Esophagus muscularis mucosa (tissue), 4 donors: ENCODE results near the gene NXPE1. TPM values are rescaled to one million over a fixed set of nuclear protein-coding genes. Genes with fewer than 3 reads are reported as not detected.

Experiments used
- DNase-seq: peaks from one replicate; pipeline ENCODE4 v3.0.0-alpha.2; 2017; ENCODE audit errors: extremely low spot score
- H3K27ac ChIP-seq, 4 donors: fragments of 200-600 bp; sonication (generic); replicated peaks in 1 of 4; 1 replicate in 3 of 4; 2 replicates in 1 of 4; pipeline ENCODE4 v1.5.1; 2016 to 2019; ENCODE audit warnings: mild to moderate bottlenecking in 1 of 4
- H3K27me3 ChIP-seq, 4 donors: fragments of 200-600 bp; sonication (generic); one replicate each; pipeline versions ENCODE4 v1.5.1 to v1.6.0; 2016 to 2019
- H3K36me3 ChIP-seq, 4 donors: fragments of 200-600 bp; sonication (generic); one replicate each; pipeline ENCODE4 v1.5.1; 2016 to 2019
- H3K4me1 ChIP-seq, 4 donors: fragments of 200-600 bp; sonication (generic); one replicate each; pipeline ENCODE4 v1.5.1; 2016 to 2019
- H3K4me3 ChIP-seq, 4 donors: fragments of 200-600 bp; sonication (generic); 1 replicate in 2 of 4; 2 replicates in 2 of 4; pipeline ENCODE4 v1.5.1; 2016 to 2019; ENCODE audit warnings: mild to moderate bottlenecking in 4 of 4, moderate library complexity in 1 of 4
- H3K9me3 ChIP-seq, 4 donors: fragments of 200-600 bp; sonication (generic); 1 replicate in 3 of 4; 2 replicates in 1 of 4; pipeline ENCODE4 v1.5.1; 2016 to 2019
- CTCF ChIP-seq, 3 experiments: fragments of 200-600 bp in 2 of 3; fragments of 450-650 bp in 1 of 3; sonication (generic) in 2 of 3; IDR thresholded peaks; one replicate each; pipeline ENCODE4 v1.5.1; 2017 to 2019; ENCODE audit warnings: antibody characterized with exemption in 3 of 3, mild to moderate bottlenecking in 2 of 3, moderate library complexity in 1 of 3
- EP300 ChIP-seq: sonication (generic); formaldehyde crosslinking; IDR thresholded peaks from one replicate; pipeline ENCODE4 v1.6.1; 2017; ENCODE audit warnings: antibody characterized with exemption
- POLR2A ChIP-seq: fragments of 450-650 bp; IDR thresholded peaks from one replicate; pipeline ENCODE4 v1.6.1; 2017; ENCODE audit warnings: antibody characterized with exemption, moderate library complexity, mild to moderate bottlenecking, low read depth
- POLR2AphosphoS5 ChIP-seq, 2 donors: sonication (generic); formaldehyde crosslinking; IDR thresholded peaks; one replicate each; pipeline ENCODE4 v1.6.1; 2017; ENCODE audit warnings: antibody characterized with exemption in 2 of 2
- WGBS: methylation state at CpG from one replicate; pipeline ENCODE4 v1.1.5; 2018; 5-methylcytosine and 5-hydroxymethylcytosine counted together
- intact Hi-C: fragments of 100-400 bp; cut with DNase I; formaldehyde crosslinking; loops from one replicate; pipeline ENCODE4 v1.15.1; 2023
- total RNA-seq, 4 donors: library from RNA; depleted of rRNA; stranded (reverse); fragments of >200 nt; gene quantifications; one replicate each; pipeline versions ENCODE4 v1.1.0 to v1.2.1, GENCODE V29; 2016

Gene NXPE1
- total RNA-seq, 4 donors from 2014 or later = not detected

GRCh38 chr11:114563077-114563476, 3.4 kb upstream of the NXPE1 start:
- H3K4me1 ChIP-seq = no peaks in the 10 kb centered on the region
- DNase-seq = no peak
- 84% methylated on average over 2 of the region's 2 CpGs for WGBS
- TF ChIP-seq POLR2AphosphoS5 (IDR thresholded peaks at IDR 0.05) (no peak), CTCF (IDR thresholded peaks at IDR 0.05) (no peak), POLR2A (no peak), EP300 (no peak)
- H3K27ac ChIP-seq = no peak overlapping the region
- no peaks in the 10 kb centered on the region for H3K27me3 ChIP-seq
- intact Hi-C loops = no loop called here
- no peaks in the 10 kb centered on the region for H3K9me3 ChIP-seq
- no peaks in the 10 kb centered on the region for H3K36me3 ChIP-seq
- no peak overlapping the region for H3K4me3 ChIP-seq

- Histone ChIP-seq H3K4me3 (no peak overlapping the region), H3K4me1 (no peaks in the 10 kb centered on the region), H3K36me3 (no peaks in the 10 kb centered on the region), H3K9me3 (no peaks in the 10 kb centered on the region), H3K27ac (no peak overlapping the region), H3K27me3 (no peaks in the 10 kb centered on the region)
- 53% methylated on average over 3 of the region's 3 CpGs for WGBS
- intact Hi-C loops = no loop called here
- TF ChIP-seq EP300 (no peak), POLR2AphosphoS5 (IDR thresholded peaks at IDR 0.05) (no peak), POLR2A (no peak), CTCF (IDR thresholded peaks at IDR 0.05) (no peak)
- DNase-seq = no peak
Measured at GRCh38 chr11:114562166-114562916, 2.7 kb upstream of the NXPE1 start.

DNA sequence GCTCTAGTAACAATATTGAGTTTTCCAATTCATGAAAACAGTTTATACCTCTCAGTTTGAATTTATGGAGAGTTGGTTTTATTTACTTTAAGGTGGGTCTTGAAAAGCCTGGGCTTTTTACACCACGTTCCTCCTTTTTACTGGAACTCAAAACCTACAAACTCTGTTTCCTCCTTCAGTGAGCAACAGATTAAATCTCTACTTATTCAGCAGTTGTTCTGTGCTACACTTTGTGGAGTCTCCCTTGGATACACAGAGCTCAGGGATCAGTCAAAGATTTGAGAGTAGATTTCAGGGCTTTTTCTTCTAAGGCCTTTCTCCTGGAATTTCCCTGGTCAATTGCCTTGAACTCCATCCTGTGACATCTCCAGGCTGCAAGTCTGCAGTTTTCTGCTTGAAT, 3.5 kb downstream of the NXPE1 start:
- Histone ChIP-seq H3K4me3 (no peak overlapping the region), H3K9me3 (no peaks in the 10 kb centered on the region), H3K4me1 (no peaks in the 10 kb centered on the region), H3K27ac (no peak overlapping the region), H3K36me3 (no peaks in the 10 kb centered on the region), H3K27me3 (no peaks in the 10 kb centered on the region)
- TF ChIP-seq EP300 = no peak
- TF ChIP-seq POLR2AphosphoS5 (IDR thresholded peaks at IDR 0.05) = no peak
- TF ChIP-seq POLR2A = no peak
- no peak for TF ChIP-seq CTCF (IDR thresholded peaks at IDR 0.05)
- no peak for DNase-seq
- WGBS = 59% methylated on average over 1 of the region's 1 CpG
- intact Hi-C loops = no loop called here

GRCh38 chr11:114553642-114554041, 6.0 kb downstream of the NXPE1 start:
- no peaks in the 10 kb centered on the region for H3K9me3 ChIP-seq
- no peaks in the 10 kb centered on the region for H3K4me1 ChIP-seq
- no peak for TF ChIP-seq POLR2AphosphoS5 (IDR thresholded peaks at IDR 0.05)
- TF ChIP-seq CTCF (IDR thresholded peaks at IDR 0.05) = no peak
- no peak for TF ChIP-seq EP300
- no peak for TF ChIP-seq POLR2A
- H3K4me3 ChIP-seq = no peak overlapping the region
- no peak overlapping the region for H3K27ac ChIP-seq
- intact Hi-C loops = no loop called here
- H3K27me3 ChIP-seq = no peaks in the 10 kb centered on the region
- no peak for DNase-seq
- 90% methylated on average over 2 of the region's 2 CpGs for WGBS
- no peaks in the 10 kb centered on the region for H3K36me3 ChIP-seq

DNA sequence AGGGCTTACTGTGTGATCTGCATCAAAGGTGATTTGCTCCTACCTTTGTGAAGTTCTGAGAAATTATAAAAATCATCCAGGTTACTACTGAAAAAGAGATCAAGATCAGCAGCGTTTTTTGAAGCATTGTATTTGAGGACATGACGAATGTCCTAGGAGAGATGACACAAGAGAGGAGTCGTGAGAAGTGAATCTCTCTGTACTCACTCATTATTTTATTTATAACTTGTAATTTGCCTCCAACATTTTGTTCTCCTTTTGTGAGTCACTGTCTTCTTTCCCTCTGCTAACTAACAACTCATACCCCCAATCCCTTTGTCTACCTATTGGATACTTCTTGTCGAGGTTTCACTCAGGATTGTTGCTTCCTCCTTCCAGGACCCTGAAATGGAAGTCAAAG, 8.6 kb downstream of the NXPE1 start:
- intact Hi-C loops = no loop called here
- WGBS = 82% methylated on average over 4 of the region's 4 CpGs
- no peak overlapping the region for H3K4me3 ChIP-seq
- no peaks in the 10 kb centered on the region for H3K9me3 ChIP-seq
- DNase-seq = no peak
- TF ChIP-seq CTCF (IDR thresholded peaks at IDR 0.05) (no peak), POLR2AphosphoS5 (IDR thresholded peaks at IDR 0.05) (no peak), EP300 (no peak), POLR2A (no peak)
- no peaks in the 10 kb centered on the region for H3K4me1 ChIP-seq
- H3K36me3 ChIP-seq = no peaks in the 10 kb centered on the region
- H3K27ac ChIP-seq = no peak overlapping the region
- no peaks in the 10 kb centered on the region for H3K27me3 ChIP-seq
